Measurements from ENCODE around the gene TOPAZ1. TPM values are rescaled to one million over a fixed set of nuclear protein-coding genes. Genes with fewer than 3 reads are reported as not detected.

Gene TOPAZ1
- total and polyA plus RNA-seq, 2 of the 13 experiments (the other 11 are each of a cell fraction or from before 2014, with no cell fraction given): not detected

GRCh38 chr3:44321335-44321734, 79.6 kb downstream of the TOPAZ1 start (continued):
- TF ChIP-seq AKNA (CRISPR knock-in tag; IDR thresholded peaks at IDR 0.05; ENCODE audit: borderline replicate concordance) (no peak), TFDP2 (CRISPR knock-in tag; IDR thresholded peaks at IDR 0.05) (no peak), JARID2 (CRISPR knock-in tag; IDR thresholded peaks at IDR 0.05; ENCODE audit: insufficient replicate concordance) (no peak), ZNF335 (CRISPR knock-in tag; IDR thresholded peaks at IDR 0.05) (0 out of 2 replicates have a peak, but pooled peaks have one; percentile 60), ZFP36L1 (CRISPR knock-in tag; IDR thresholded peaks at IDR 0.05) (peak; percentile 62; the same call in 1 of the 2 replicates), SRY (CRISPR knock-in tag; IDR thresholded peaks at IDR 0.05) (no peak), ZNF7 (CRISPR knock-in tag; IDR thresholded peaks at IDR 0.05) (no peak), SKIL (CRISPR knock-in tag; IDR thresholded peaks at IDR 0.05; ENCODE audit: borderline replicate concordance) (peak; percentile 90), KDM6A (CRISPR knock-in tag; IDR thresholded peaks at IDR 0.05; ENCODE audit: low read depth) (peak; percentile 62), TEF (CRISPR knock-in tag; IDR thresholded peaks at IDR 0.05) (no peak), GATAD2A (CRISPR knock-in tag; IDR thresholded peaks at IDR 0.05) (peak; percentile 93), ZBTB3 (CRISPR knock-in tag; IDR thresholded peaks at IDR 0.05; ENCODE audit: borderline replicate concordance, low read depth) (0 out of 2 replicates have a peak, but pooled peaks have one; percentile 66), ONECUT2 (CRISPR knock-in tag; IDR thresholded peaks at IDR 0.05) (no peak), ZSCAN22 (CRISPR knock-in tag; IDR thresholded peaks at IDR 0.05) (no peak), ZNF343 (CRISPR knock-in tag; IDR thresholded peaks at IDR 0.05) (no peak), ZNF557 (CRISPR knock-in tag; IDR thresholded peaks at IDR 0.05) (no peak), TAF15 (IDR thresholded peaks at IDR 0.05; ENCODE audit: low read depth, low read length, poor library complexity, severe bottlenecking) (no peak), POLR2AphosphoS5 (IDR thresholded peaks at IDR 0.05; ENCODE audit: low read depth, low read length) (no peak), ZNF143 (CRISPR knock-in tag; IDR thresholded peaks at IDR 0.05) (no peak), ZC3H4 (CRISPR knock-in tag; IDR thresholded peaks at IDR 0.05; ENCODE audit: borderline replicate concordance) (no peak), RFX1 (IDR thresholded peaks at IDR 0.05) (no peak), TEAD2 (CRISPR knock-in tag; IDR thresholded peaks at IDR 0.05) (no peak), ZNF788 (CRISPR knock-in tag; IDR thresholded peaks at IDR 0.05; ENCODE audit: borderline replicate concordance) (no peak), NCOR1 (IDR thresholded peaks at IDR 0.05; ENCODE audit: borderline replicate concordance, low read length) (peak; percentile 55; the same call in 1 of the 2 replicates)

Measured in HepG2 (cell line).